Body of pancreas (tissue), 4 donors: Measurements from ENCODE around the gene TRAPPC2.

ENCODE experiments used
- CTCF ChIP-seq, 7 experiments: fragments of 450-650 bp in 4 of 7; fragments of 200-600 bp in 3 of 7; sonication (generic) in 3 of 7; IDR thresholded peaks; one replicate each; pipeline ENCODE4 v1.5.1; 2016 to 2019; ENCODE audit warnings: antibody characterized with exemption in 7 of 7
- POLR2A ChIP-seq, 3 donors: fragments of 450-650 bp; IDR thresholded peaks; one replicate each; pipeline ENCODE4 v1.6.1; 2016; ENCODE audit warnings: antibody characterized with exemption in 3 of 3, mild to moderate bottlenecking in 2 of 3

GRCh38 chrX:13694983-13695382, 39.4 kb downstream of the TRAPPC2 start:
- TF ChIP-seq CTCF (IDR thresholded peaks at IDR 0.05) = no peak
- TF ChIP-seq POLR2A (IDR thresholded peaks at IDR 0.05) = no peak
